Hypothalamus (tissue), 51 donors: ENCODE measurements around the gene KRT84.

Source experiments
- DNase-seq, 51 donors: peaks; one replicate each; lab custom pipeline; 2025; lab: John Stamatoyannopoulos, UW

Gene KRT84

DNA sequence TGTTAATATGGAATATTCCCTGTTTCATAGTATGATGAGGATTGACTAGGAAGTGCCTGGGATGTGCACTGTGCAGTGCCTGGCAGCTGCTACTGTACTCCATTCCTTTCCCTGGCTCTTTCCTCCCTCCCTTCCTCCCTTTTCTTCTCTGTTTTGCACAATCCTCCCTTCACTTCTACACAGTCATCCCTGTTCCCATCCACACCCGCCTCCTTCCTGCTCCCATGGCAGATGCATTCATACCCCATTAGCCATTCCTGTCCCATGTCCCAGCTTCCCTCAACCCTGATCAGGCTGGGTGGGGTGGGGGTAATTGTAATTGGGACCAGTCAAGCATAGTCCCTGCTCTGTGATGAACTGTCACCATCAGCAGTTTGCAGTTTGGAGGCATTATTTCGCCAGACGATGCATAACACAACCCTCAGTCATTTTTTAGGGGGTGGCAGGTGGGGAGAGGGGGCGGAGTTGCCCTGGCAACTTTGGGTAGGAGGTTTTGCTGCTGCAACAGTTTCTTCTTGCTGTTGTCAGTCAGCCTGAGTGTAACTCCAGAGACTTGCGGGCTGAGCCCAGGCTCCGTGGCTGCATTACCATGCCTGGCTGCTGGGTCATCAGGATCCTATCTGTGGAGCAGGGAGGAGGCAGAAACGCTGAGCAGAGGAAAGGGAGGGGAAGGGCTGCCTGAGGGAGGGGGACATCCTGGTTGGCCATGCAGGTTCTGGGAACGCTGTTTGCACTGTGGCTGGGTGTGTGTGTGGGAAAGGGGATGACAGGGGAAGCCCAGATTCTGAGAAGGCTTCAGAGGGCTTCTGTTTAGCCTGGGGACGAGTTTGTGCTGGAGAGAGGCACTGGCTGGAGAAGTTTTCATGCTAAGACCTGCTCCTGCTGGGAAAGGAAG lies 4.1 kb upstream of the KRT84 start:
- peak in 5 of 51 donors; percentile 7 to 78 (median 33) for DNase-seq

DNA sequence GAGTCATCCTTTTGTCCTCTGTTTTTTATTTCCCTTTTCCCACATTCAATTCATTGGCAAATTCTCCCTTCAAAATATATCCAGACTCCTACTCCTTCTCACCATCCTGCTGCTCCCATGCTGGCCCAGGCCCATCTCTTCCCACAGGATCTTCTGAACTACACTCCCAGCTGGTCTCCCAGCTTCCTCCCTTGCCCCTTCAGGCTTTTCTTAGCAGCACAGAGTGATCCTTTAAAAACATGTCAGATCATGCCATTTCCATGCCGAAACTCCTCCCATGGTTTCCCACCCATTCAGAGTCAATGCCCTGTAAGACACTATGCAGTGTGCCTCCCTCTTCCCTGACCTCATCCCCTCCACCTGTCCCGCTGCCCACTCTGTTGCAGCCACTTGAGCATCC lies 2.4 kb upstream of the KRT84 start:
- DNase-seq, result no peak

DNA sequence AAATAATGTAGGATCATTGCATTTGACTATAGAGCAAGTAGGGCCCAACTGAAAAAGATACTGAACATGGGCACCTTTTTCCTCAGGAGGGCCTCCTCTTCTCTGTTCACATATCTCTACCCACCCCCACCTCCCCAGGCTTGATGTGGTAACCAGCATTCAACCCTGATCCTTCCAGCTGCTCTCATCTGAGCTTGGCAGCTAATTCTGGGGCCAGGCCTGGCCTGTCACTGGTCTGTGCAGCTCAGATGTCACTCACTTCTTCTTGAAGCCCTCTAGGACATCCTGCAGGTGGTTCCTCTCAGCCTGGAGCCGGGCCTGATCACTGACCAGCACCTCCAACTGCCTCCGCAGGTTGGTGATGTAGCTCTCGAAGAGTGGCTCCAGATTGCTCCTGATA lies 2.1 kb downstream of the KRT84 start:
- DNase-seq, result no peak

DNA sequence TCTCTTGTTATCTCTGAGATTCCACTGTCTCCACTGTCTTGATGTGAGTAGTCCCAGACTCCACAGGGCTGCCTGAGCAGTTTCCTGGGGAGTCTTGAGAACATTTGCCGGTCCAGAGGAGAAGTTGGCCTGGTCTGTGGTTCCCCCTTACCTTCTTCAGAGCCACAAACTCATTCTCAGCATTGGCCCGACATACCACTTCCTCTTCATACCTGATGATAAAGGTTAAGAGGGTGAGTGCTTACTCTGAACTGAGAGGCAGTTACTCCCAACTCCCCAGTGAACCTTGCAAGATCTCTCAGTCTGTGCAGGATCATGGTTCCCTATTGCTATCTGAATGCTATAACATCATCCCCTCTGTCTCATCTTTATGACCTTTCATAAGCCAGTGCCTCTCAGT lies 2.6 kb downstream of the KRT84 start:
- no peak for DNase-seq

DNA sequence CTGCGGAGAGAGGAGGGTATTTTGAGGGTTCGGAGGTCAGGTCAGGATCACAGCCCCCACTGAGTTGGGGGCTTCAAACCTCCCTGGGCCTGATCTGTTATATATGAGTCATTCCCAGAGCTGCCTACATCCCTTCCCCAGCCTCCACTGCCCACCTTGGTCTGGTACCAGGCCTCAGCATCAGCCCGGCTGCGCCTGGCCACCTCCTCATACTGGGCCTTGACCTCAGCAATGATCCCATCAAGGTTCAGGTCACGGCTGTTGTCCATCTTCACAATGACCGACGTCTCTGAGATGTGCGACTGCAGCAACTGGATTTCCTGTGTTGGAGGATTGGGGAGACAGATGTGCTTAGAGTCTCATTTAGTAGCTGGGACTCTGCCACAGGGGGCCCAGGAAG lies 4.2 kb downstream of the KRT84 start:
- no peak for DNase-seq

DNA sequence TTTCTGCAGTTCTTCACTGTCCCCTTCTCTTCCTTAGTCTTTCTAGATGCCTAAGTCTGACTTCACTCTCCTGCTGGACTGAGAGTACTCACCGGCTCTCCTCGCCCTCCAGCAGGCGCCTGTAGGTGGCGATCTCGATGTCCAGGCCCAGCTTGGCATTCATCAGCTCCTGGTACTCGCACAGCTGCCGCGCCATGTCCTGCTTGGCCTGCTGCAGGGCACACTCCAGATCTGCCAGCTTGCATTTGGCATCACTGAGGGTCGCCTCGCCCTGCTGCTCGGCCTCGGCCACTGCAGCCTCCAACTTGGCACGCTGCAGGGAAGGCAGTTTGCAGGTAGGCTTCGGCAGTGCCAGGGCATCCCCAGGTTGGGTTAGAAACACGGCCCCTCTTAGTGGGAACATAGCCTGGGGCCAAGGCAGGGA lies 5.2 kb downstream of the KRT84 start:
- peak in 29 of 51 donors; percentile 1 to 70 (median 23) for DNase-seq

DNA sequence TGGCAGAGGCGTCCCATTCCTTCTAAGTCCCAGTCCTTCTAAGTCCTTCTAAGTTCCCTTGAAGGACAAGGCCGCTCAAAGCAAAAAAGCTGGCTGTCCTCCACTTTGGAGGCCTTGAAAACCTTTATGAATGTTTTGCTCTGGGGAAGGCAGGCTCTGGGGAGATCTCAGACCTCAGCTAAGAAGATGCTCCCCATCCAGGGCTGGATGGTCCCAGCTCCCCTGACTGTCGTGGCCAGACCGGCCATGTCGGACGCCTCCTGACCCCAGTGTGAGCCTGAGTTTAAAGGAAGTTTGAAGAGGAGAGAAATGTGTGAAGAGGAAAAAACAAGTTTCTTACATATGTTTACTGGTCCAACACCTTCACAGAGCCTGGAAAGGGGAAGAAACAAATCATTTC lies 5.9 kb downstream of the KRT84 start:
- no peak for DNase-seq

DNA sequence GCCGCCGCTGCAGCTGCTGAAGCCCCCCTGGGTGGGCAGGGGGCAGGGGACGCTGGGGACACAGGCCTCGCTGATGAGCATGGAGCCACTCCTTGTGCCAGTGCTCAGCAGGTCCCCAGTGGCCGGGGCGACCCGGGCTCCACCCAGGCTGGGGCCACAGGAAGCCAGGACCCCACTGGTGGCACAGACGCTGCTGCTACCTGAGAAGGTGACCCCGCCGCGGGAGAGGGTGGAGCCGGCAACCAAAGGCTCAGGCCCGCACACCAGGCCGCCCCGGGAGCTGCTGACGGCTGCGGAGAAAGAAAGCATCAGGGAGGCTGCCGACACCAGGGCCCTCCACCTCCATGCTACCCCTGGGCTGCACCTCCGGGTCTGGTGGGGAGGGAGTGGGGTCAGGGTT lies 7.4 kb downstream of the KRT84 start:
- no peak for DNase-seq

DNA sequence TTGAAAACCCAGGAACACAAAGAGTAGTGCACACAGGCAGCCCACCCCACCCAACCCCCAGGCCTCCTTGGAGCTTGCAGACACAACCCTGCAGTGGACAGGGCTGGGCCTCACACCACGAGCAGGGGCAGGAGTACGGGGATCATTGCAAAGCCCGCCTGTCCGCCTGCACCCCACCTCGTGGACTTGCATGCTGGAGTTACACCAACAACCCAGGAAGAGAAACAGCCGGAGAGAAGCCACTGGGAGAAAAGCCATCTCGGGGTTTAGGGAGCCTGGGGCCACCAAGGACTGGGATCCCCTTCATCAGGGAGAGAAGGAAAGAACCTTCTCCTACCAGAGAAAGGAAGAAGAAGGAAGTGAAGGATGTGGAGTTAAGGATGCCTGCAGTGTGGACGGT lies 8.2 kb downstream of the KRT84 start:
- no peak for DNase-seq

DNA sequence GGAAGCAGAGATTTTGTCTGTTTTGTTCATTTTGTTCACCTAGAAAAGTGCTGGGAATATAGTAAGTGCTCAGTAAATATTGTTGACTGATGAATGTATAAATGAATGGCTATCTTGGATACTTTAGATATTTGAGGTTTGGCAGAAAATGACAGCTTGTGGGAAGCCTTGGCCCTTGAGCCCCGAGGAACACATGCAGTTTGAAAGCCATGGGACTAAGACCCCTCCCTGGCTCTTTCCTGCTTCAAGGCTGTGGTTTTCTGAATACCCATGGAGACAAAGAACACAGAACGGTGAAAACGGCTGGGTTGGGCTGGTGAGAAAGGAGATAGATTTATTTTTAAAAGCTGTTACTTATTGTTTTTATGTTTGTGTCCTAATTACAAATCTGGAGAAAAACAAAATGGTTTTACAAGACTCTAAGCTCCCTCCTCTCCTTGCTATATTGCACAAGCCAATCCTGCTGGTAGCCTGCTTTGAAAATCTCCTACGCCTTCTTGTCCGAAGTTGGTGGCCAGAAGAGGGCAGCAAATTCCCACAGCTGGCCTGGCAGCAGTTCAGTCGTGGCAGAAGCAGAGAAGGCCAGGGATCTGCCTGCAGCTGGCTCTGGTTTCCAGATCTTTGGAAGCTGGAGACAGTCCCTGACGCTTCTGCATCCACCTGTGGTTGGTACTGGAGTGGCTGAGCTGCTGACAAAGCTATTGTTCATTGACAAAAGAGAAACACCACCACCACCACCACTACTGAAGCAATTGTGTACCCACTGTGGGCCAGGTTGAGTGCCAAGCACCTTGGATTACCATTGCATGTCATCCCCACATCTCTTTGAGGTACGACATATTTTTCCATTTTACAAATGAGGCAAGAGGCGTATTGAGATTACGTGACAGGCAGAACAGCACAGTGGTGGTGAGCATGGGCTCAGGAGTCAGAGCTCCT lies 13.0 kb downstream of the KRT84 start:
- DNase-seq, result peak in 47 of 51 donors; percentile 8 to 87 (median 66)

DNA sequence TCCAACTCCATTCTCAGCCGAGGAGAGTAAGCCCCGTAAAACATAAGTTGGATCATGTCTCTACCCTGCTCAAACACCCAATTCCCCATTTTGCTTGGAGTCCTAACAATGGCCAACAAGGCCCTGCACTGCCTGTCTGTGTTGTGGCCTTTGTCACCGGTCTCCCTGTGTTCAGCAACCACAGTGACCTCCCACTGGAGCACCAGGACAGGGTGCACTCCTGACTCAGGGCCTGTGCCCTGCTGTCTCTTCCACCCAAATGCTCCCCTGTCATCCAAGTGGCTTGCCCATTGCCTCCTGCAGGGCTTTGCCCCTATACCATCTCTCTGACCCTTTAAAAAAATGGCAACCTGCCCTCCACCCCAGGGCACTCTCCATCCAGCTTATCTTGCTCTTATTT lies 13.7 kb downstream of the KRT84 start:
- no peak for DNase-seq

DNA sequence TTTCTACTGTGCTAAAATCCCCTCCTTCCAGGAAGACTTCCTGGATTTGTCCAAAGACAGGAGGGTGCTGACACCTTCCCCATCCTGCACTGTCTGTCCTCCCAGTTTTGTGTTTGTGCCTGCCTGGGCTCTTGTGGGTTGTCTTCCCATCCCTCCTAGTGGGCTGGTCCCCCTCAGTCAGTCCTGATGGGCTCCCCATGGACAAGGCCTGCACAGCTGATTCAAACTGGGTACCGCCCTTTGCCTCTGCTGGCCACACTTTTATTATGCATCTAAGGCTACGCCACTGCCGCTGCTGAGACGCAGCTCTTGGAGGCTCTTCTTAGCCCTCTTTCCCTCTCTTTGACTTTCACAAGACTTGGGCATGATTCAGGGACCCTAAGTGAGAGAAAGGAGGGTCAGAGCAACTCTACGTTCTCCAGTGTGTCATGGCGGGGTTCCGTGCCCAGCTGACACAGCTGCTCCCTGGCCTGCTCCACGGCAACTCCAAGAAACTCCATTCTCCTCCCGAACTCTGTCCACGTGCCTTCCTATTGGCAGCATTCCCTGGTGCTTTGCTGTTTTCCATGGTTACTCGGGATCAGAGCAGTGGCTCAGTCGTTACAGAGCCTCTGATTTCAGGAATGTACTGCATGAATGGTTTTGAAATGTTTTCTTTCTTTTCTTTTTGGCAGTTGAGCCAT lies 14.4 kb downstream of the KRT84 start:
- peak in 39 of 51 donors; percentile 11 to 80 (median 61) for DNase-seq

DNA sequence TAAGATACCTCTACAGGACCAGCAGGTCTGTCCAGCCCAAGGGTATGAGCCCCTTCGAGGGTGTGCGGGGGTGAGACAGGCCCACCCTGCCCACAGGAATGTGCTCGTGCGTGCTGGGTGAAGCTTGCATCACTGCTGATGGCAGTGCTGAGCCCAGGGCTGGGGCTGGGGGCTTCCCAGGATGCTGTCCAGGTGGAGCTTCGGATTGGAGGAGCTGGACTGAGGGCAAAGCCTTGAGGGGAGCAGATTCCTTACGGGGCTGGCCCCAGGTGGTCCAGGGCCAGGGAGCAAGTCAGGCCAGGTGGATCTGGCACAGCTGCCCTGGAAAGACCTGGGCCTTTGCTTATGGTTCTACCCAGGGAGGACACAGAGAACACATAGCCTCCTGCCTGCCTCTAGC lies 15.6 kb downstream of the KRT84 start:
- DNase-seq, result no peak

DNA sequence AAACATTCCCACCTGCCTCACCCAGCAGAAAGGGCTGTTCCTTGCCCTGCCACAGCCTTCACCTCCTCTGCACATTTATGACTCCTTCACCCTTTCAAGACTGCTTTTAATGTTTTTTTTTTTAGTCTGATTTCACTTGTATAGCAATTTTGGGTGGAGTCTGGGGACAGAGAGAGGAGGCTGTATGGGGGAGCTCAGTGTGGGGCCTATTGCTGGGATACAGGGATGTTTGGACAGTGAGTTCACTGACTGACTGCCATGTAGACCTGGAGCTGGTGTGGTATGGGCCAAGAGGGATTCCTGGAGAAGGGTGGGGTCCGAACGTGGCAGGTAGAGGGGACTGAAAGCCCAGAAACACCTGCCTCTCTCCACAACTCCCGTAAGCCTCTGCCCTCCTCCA lies 16.2 kb downstream of the KRT84 start:
- DNase-seq, result no peak

DNA sequence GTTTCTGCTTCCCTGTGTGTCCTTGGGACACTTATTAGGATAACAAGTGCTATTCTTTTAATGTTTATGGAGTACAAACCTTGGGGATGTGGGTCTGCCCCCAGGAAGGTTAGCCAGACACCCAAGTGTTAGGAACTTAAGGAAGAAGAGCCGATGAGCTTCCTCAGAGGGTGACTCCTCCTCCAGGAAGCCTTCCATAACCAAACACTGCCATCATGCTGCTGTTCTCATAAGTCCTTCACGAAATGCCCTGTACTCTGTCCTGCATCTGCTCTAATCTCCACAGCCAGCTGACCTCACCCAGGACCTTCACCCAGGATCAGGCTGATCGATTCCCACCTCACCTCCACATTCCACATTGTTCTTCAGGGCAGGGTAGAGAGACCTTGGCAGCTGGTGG lies 16.9 kb downstream of the KRT84 start:
- no peak for DNase-seq

DNA sequence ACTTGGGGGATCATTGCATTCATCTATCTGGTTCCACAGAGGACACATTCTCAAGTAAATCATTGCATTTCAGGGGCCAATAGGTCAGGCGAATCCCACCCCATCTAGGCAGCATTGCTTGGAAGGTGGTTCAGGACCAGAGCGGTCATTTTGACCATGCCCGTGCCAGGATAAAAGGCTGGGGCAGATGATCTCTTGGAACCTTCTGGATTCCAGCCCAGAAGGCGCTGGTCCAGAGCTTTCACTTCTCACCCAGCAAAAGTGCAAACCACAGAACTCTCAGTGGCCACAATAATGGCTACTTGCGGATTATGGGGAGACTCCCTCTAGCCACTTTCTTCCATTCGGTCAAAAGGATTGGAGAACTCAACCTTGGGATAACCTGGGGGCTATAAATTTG lies 17.6 kb downstream of the KRT84 start:
- no peak for DNase-seq

DNA sequence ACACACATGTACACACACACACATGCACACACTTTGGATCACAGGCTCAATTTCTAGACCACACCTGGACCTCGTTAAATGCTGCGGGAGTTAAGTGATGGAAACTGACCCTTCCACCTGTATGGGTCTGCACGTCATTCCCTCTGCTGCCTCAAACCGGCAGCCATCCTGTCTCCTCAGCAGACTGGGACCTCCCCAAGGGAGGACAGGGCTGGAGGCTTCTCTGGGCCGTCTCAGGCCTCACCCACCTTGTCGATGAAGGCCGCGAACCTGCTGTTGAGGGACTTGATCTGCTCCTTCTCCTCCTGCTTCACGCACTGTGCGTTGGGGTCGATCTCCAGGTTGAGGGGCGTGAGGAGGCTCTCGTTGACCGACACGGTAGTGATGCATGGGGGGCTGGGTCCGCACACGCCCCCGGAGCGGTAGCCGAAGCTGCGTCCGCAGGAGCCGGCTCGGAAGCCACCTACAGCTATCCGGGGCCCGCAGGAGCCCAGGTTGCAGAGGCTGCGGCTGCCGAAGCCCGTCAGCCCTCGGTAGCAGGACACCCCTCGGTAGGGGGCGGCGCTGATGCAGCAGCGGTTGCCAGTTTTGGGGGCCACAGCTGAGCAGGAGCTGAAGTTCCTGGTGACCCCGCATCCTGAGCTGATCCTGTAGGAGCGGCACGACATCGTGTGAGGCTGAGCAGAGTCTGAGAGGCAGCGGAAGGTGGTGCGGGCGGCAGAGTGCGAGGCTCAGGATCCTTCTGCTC lies 18.5 kb downstream of the KRT84 start, which contains the start of gene KRT85:
KRT85 (minus strand) TSS at position 744 of the 748 bp plus-strand sequence; CDS start at position 668, 76 bp downstream.
- no peak for DNase-seq

DNA sequence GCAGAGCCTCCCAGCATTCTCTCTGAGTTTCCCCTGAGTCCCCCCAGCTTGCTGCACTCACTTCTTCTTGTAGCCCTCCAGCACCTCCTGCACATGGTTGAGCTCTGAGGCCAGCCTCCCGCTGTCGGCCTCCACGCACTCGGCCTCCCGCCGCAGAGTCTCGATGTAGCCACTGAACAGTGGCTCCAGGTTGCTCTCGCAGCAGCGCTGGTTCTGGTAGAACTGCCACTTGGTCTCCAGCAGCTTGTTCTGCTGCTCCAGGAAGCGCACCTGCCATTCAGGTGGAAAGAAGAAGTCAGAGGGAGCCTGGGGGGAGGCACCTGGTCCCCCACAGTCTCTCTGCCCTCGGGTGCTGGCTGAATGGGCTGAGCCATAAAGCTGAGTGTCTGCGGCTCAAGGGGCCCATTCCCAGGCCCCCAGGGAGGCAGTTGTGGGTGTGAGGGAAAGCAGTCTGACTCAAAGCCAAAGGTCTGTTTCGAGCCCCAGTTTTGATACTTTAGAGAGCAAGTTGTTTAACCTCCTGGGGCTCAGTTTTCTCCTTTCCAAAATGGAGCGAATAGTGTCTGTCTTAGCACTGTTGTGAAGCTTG lies 20.5 kb downstream of the KRT84 start:
- no peak for DNase-seq

DNA sequence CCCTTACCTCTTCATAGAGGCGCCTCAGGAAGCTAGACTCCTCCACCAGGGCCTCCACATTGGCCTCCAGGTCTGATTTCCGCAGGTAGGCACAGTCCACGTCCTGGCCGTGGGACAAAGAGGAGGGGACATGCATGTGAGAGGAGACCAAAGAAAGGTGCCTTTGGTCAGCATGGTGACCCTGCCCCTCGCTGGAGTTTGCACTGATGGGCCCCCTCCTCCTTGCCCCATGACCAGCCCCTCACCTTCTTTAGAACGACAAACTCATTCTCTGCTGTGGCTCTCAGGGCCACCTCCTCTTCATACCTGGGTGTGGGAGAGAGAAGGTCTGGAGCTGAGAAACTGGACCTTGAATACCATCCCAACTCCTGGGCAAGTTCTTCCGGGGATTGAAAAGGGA lies 21.4 kb downstream of the KRT84 start:
- no peak for DNase-seq
